MCF 10A (cell line): ENCODE results near the gene ZSCAN31. TPM values are rescaled to one million over a fixed set of nuclear protein-coding genes. Genes with fewer than 3 reads are reported as not detected.
A peak's percentile ranks its signal among the peaks of the same experiment; 100 is the strongest.

Source experiments
- BruUV-seq: library from RNA; stranded (reverse); fragments of 400-500 nt; replicated peaks from 2 replicates; lab custom pipeline; 2021; lab: Mats Ljungman, UMichigan
- CTCF ChIA-PET: fragments of 300-600 bp; sonication (Branson Sonifier 250); formaldehyde crosslinking; extraction: SDS; loops from one replicate; lab custom pipeline; 2021; ENCODE audit warnings: antibody characterized with exemption, inconsistent platforms; lab: Yijun Ruan, JAX
- POLR2A ChIA-PET: fragments of 300-600, 350-650 bp; sonication (Branson Sonifier 250); formaldehyde crosslinking; extraction: SDS; loops from one replicate; lab custom pipeline; 2020; ENCODE audit warnings: antibody characterized with exemption, inconsistent platforms; lab: Yijun Ruan, JAX
- DNase-seq: peaks from one replicate; pipeline ENCODE4 v3.0.0-alpha.2; 2018; ENCODE audit not compliant: unreplicated experiment
- H3K27ac Mint-ChIP-seq: one replicate; pipeline ENCODE4 v1.8.0; 2022; ENCODE audit warnings: mild to moderate bottlenecking, low read depth, mixed read lengths; ENCODE audit not compliant: unreplicated experiment
- H3K27me3 Mint-ChIP-seq: one replicate; pipeline ENCODE4 v1.8.0; 2022; ENCODE audit warnings: mixed read lengths; ENCODE audit not compliant: insufficient read depth, unreplicated experiment
- H3K36me3 Mint-ChIP-seq: one replicate; pipeline ENCODE4 v1.8.0; 2022; ENCODE audit warnings: mild to moderate bottlenecking, moderate library complexity, mixed read lengths; ENCODE audit not compliant: insufficient read depth, unreplicated experiment
- H3K4me1 Mint-ChIP-seq: one replicate; pipeline ENCODE4 v1.8.0; 2022; ENCODE audit warnings: mixed read lengths; ENCODE audit not compliant: insufficient read depth, unreplicated experiment
- H3K4me3 Mint-ChIP-seq: one replicate; pipeline ENCODE4 v1.8.0; 2022; ENCODE audit warnings: mild to moderate bottlenecking, moderate library complexity, mixed read lengths; ENCODE audit not compliant: unreplicated experiment
- H3K9me3 Mint-ChIP-seq: one replicate; pipeline ENCODE4 v1.8.0; 2022; ENCODE audit warnings: mixed read lengths; ENCODE audit not compliant: unreplicated experiment
- CTCF ChIP-seq: fragments of 200-600 bp; IDR thresholded peaks from one replicate; pipeline ENCODE4 v1.8.0; 2022; ENCODE audit warnings: antibody characterized with exemption, mild to moderate bottlenecking; ENCODE audit not compliant: unreplicated experiment
- intact Hi-C: fragments of 100-400 bp; cut with micrococcal nuclease; formaldehyde crosslinking; loops from 2 replicates; pipeline ENCODE4 v1.14.1; 2022
- total RNA-seq: library from RNA; stranded (reverse); gene quantifications from 2 replicates; pipeline ENCODE4 v1.2.3, GENCODE V29; 2022

ZSCAN31 gene
- total RNA-seq, 1 experiment from 2014 or later: 5.0 TPM

GRCh38 chr6:28336284-28337120 lies 554 bp upstream of the ZSCAN31 start:
- CTCF ChIA-PET: interaction anchor here (0.5 to 1.5 kb wide), 3 partner anchors 19 to 586 kb away, joined by 3 to 14 read pairs (median 3); no protein-coding TSS in a partner anchor
- H3K9me3 Mint-ChIP-seq: no peaks in the 10 kb centered on the region
- DNase-seq: peak; percentile 28
- H3K4me3 Mint-ChIP-seq: no peak overlapping the region
- no peaks in the 10 kb centered on the region for H3K4me1 Mint-ChIP-seq
- H3K27me3 Mint-ChIP-seq: no peaks in the 10 kb centered on the region
- intact Hi-C loops: loop anchor here (1.0 to 5.0 kb wide), 3 partner anchors 54 to 199 kb away; partner anchors contain the start of gene ZSCAN26
- H3K36me3 Mint-ChIP-seq: no peaks in the 10 kb centered on the region
- no TSS peak for BruUV-seq
- H3K27ac Mint-ChIP-seq: no peak overlapping the region
- no peak for TF ChIP-seq CTCF
- POLR2A ChIA-PET: interaction anchor here (0.7 to 4.4 kb wide), 21 partner anchors 11 to 499 kb away, joined by 3 to 71 read pairs (median 8); partner anchors contain the start of genes PGBD1, ZKSCAN3, ZKSCAN4 and ZKSCAN8

- intact Hi-C loops: loop anchor here (5.0 kb wide), 1 partner anchor 198 kb away; no protein-coding TSS in a partner anchor
- no TSS peak for BruUV-seq
- Mint-ChIP-seq H3K4me3 (no peak overlapping the region), H3K9me3 (peaks cover 9% of the 10 kb centered on the region), H3K36me3 (no peaks in the 10 kb centered on the region), H3K4me1 (no peaks in the 10 kb centered on the region), H3K27ac (no peak overlapping the region), H3K27me3 (no peaks in the 10 kb centered on the region)
- ChIA-PET CTCF (interaction anchor here (0.6 to 1.5 kb wide), 2 partner anchors 20 to 56 kb away, joined by 7 to 14 read pairs; no protein-coding TSS in a partner anchor), POLR2A (interaction anchor here (0.5 to 4.4 kb wide), 28 partner anchors 8 to 1725 kb away, joined by 3 to 71 read pairs (median 6); partner anchors contain the start of genes PGBD1, ZKSCAN3, ZKSCAN4 and ZKSCAN8)
- DNase-seq: no peak
- no peak for TF ChIP-seq CTCF
These were observed 846 bp downstream of the ZSCAN31 start for GRCh38 chr6:28335040-28335563.

- intact Hi-C loops: loop anchor here (5.0 kb wide), 1 partner anchor 197 kb away; no protein-coding TSS in a partner anchor
- Mint-ChIP-seq H3K36me3 (no peaks in the 10 kb centered on the region), H3K4me3 (no peak overlapping the region), H3K9me3 (peaks cover 9% of the 10 kb centered on the region), H3K4me1 (no peaks in the 10 kb centered on the region), H3K27ac (no peak overlapping the region), H3K27me3 (no peaks in the 10 kb centered on the region)
- no TSS peak for BruUV-seq
- ChIA-PET POLR2A (interaction anchor here (0.9 to 3.8 kb wide), 10 partner anchors 9 to 607 kb away, joined by 3 to 52 read pairs (median 6); partner anchors contain the start of genes ZKSCAN3 and ZSCAN26), CTCF (interaction anchor here (0.6 kb wide), 1 partner anchor 55 kb away, joined by 7 read pairs; no protein-coding TSS in a partner anchor)
- TF ChIP-seq CTCF: no peak
- DNase-seq: no peak
These were observed 1.5 kb downstream of the ZSCAN31 start for GRCh38 chr6:28334286-28335039.
